ENCODE results near the gene ADAM12.

ADAM12 gene

GRCh38 chr10:126021833-126022500, 366.3 kb downstream of the ADAM12 start:
- no peak for DNase-seq
- Histone ChIP-seq H3K4me2 (ENCODE audit: low read depth, low read length) (no peak overlapping the region), H3K27me3 (replicated peaks; ENCODE audit: insufficient read depth, low read length) (no peaks in the 10 kb centered on the region), H3K9me2 (replicated peaks; ENCODE audit: insufficient read depth, low read length) (no peaks in the 10 kb centered on the region), H3F3A (ENCODE audit: insufficient read depth, low read length) (no peaks in the 10 kb centered on the region), H3K9me3 (replicated peaks; ENCODE audit: insufficient read depth, low read length) (no peaks in the 10 kb centered on the region), H3K4me1 (ENCODE audit: low read length) (no peaks in the 10 kb centered on the region), H2AFZ (ENCODE audit: low read length) (no peak overlapping the region), H3K36me3 (replicated peaks; ENCODE audit: insufficient read depth, low read length) (no peaks in the 10 kb centered on the region), H4K20me1 (ENCODE audit: insufficient read depth, low read length) (no peaks in the 10 kb centered on the region), H3K4me3 (ENCODE audit: low read length) (no peak overlapping the region), H3K27ac (ENCODE audit: low read length) (no peak overlapping the region), H3K79me2 (ENCODE audit: low read length) (no peaks in the 10 kb centered on the region), H3K9ac (ENCODE audit: low read length) (no peak overlapping the region)
- no peak for TF ChIP-seq EZH2 (optimal IDR thresholded peaks at IDR 0.05; ENCODE audit: low read depth, low read length)
- no peak for TF ChIP-seq EZH2phosphoT487 (IDR thresholded peaks at IDR 0.05; ENCODE audit: low read length)
- no peak for TF ChIP-seq CTCF (IDR thresholded peaks at IDR 0.05; ENCODE audit: low read length)

GRCh38 chr10:126017961-126018560, 370.2 kb downstream of the ADAM12 start:
- no peak for TF ChIP-seq EZH2phosphoT487 (IDR thresholded peaks at IDR 0.05; ENCODE audit: low read length)
- no peak for TF ChIP-seq EZH2 (optimal IDR thresholded peaks at IDR 0.05; ENCODE audit: low read depth, low read length)
- no peak for TF ChIP-seq CTCF (IDR thresholded peaks at IDR 0.05; ENCODE audit: low read length)

GRCh38 chr10:126016882-126017281, 371.4 kb downstream of the ADAM12 start:
- Histone ChIP-seq H3K79me2 (ENCODE audit: low read length) (no peaks in the 10 kb centered on the region), H2AFZ (ENCODE audit: low read length) (no peak overlapping the region), H3K9me3 (replicated peaks; ENCODE audit: insufficient read depth, low read length) (no peaks in the 10 kb centered on the region), H4K20me1 (ENCODE audit: insufficient read depth, low read length) (no peaks in the 10 kb centered on the region), H3K27ac (ENCODE audit: low read length) (no peak overlapping the region), H3F3A (ENCODE audit: insufficient read depth, low read length) (no peaks in the 10 kb centered on the region), H3K36me3 (replicated peaks; ENCODE audit: insufficient read depth, low read length) (no peaks in the 10 kb centered on the region), H3K4me1 (ENCODE audit: low read length) (no peaks in the 10 kb centered on the region), H3K9ac (ENCODE audit: low read length) (no peak overlapping the region), H3K9me2 (replicated peaks; ENCODE audit: insufficient read depth, low read length) (no peaks in the 10 kb centered on the region), H3K4me2 (ENCODE audit: low read depth, low read length) (no peak overlapping the region), H3K4me3 (ENCODE audit: low read length) (no peak overlapping the region), H3K27me3 (replicated peaks; ENCODE audit: insufficient read depth, low read length) (no peaks in the 10 kb centered on the region)
- TF ChIP-seq EZH2phosphoT487 (IDR thresholded peaks at IDR 0.05; ENCODE audit: low read length) (no peak), CTCF (IDR thresholded peaks at IDR 0.05; ENCODE audit: low read length) (no peak), EZH2 (optimal IDR thresholded peaks at IDR 0.05; ENCODE audit: low read depth, low read length) (no peak)
- no peak for DNase-seq

More at GRCh38 chr10:126017961-126018560, 370.2 kb downstream of the ADAM12 start:
- Histone ChIP-seq H3K4me3 (ENCODE audit: low read length) (no peak overlapping the region), H2AFZ (ENCODE audit: low read length) (no peak overlapping the region), H3K79me2 (ENCODE audit: low read length) (no peaks in the 10 kb centered on the region), H3K27ac (ENCODE audit: low read length) (no peak overlapping the region), H3K9ac (ENCODE audit: low read length) (no peak overlapping the region), H3K9me2 (replicated peaks; ENCODE audit: insufficient read depth, low read length) (no peaks in the 10 kb centered on the region), H3K27me3 (replicated peaks; ENCODE audit: insufficient read depth, low read length) (no peaks in the 10 kb centered on the region), H3K9me3 (replicated peaks; ENCODE audit: insufficient read depth, low read length) (no peaks in the 10 kb centered on the region), H3F3A (ENCODE audit: insufficient read depth, low read length) (no peaks in the 10 kb centered on the region), H3K4me1 (ENCODE audit: low read length) (no peaks in the 10 kb centered on the region), H3K4me2 (ENCODE audit: low read depth, low read length) (no peak overlapping the region), H4K20me1 (ENCODE audit: insufficient read depth, low read length) (no peaks in the 10 kb centered on the region), H3K36me3 (replicated peaks; ENCODE audit: insufficient read depth, low read length) (no peaks in the 10 kb centered on the region)
- DNase-seq: no peak
